ENCODE measurements around the gene CDK17.

GRCh38 chr12:96352161-96352835, 47.9 kb downstream of the CDK17 start:
- TF ChIP-seq, protein P1, sequence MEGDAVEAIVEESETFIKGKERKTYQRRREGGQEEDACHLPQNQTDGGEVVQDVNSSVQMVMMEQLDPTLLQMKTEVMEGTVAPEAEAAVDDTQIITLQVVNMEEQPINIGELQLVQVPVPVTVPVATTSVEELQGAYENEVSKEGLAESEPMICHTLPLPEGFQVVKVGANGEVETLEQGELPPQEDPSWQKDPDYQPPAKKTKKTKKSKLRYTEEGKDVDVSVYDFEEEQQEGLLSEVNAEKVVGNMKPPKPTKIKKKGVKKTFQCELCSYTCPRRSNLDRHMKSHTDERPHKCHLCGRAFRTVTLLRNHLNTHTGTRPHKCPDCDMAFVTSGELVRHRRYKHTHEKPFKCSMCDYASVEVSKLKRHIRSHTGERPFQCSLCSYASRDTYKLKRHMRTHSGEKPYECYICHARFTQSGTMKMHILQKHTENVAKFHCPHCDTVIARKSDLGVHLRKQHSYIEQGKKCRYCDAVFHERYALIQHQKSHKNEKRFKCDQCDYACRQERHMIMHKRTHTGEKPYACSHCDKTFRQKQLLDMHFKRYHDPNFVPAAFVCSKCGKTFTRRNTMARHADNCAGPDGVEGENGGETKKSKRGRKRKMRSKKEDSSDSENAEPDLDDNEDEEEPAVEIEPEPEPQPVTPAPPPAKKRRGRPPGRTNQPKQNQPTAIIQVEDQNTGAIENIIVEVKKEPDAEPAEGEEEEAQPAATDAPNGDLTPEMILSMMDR (IDR thresholded peaks at IDR 0.05) = no peak
- no peak for TF ChIP-seq POLR2A (IDR thresholded peaks at IDR 0.05)

Measured in prostate gland (tissue), 2 donors.